ENCODE results near the gene ENOX1.

ENOX1 gene

DNA sequence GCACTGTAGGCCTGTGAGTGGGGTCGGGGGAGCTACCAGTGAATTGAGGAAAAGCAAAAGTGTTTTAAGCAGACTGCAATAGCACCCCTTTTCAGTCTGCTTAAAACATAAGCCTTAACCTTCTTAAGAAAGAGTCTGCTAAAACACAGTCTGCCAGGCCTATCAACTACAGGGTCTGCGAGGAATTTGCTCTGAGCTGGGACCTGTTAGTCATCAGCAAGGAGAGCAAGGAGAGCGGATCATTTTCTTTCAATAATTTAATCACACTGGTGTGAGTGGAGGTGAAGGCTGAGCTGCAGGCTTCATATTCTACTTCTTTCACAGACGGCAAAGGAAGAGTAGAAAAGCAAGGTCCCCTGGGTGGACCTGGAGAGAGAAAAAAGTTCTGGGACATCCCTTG, 342.7 kb downstream of the ENOX1 start:
- Histone ChIP-seq H3K79me2 (ENCODE audit: low read length) (no peaks in the 10 kb centered on the region), H3K4me2 (ENCODE audit: low read length) (no peak overlapping the region), H3K4me3 (ENCODE audit: low read length) (no peak overlapping the region), H2AFZ (ENCODE audit: low read depth, low read length) (no peak overlapping the region), H3K9ac (ENCODE audit: low read length) (no peak overlapping the region), H3K4me1 (ENCODE audit: low read length) (no peaks in the 10 kb centered on the region), H3K27me3 (ENCODE audit: low read depth, low read length) (no peaks in the 10 kb centered on the region), H3K9me3 (ENCODE audit: insufficient read depth, low read length) (no peaks in the 10 kb centered on the region), H3K27ac (ENCODE audit: low read length) (no peak overlapping the region), H4K20me1 (ENCODE audit: insufficient read depth, low read length) (no peaks in the 10 kb centered on the region), H3K36me3 (replicated peaks; ENCODE audit: low read depth, low read length) (no peaks in the 10 kb centered on the region)
- TF ChIP-seq, protein P1, sequence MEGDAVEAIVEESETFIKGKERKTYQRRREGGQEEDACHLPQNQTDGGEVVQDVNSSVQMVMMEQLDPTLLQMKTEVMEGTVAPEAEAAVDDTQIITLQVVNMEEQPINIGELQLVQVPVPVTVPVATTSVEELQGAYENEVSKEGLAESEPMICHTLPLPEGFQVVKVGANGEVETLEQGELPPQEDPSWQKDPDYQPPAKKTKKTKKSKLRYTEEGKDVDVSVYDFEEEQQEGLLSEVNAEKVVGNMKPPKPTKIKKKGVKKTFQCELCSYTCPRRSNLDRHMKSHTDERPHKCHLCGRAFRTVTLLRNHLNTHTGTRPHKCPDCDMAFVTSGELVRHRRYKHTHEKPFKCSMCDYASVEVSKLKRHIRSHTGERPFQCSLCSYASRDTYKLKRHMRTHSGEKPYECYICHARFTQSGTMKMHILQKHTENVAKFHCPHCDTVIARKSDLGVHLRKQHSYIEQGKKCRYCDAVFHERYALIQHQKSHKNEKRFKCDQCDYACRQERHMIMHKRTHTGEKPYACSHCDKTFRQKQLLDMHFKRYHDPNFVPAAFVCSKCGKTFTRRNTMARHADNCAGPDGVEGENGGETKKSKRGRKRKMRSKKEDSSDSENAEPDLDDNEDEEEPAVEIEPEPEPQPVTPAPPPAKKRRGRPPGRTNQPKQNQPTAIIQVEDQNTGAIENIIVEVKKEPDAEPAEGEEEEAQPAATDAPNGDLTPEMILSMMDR (IDR thresholded peaks at IDR 0.05; ENCODE audit: low read depth, low read length) = no peak
- no peak for TF ChIP-seq EZH2phosphoT487 (IDR thresholded peaks at IDR 0.05; ENCODE audit: low read depth)

DNA sequence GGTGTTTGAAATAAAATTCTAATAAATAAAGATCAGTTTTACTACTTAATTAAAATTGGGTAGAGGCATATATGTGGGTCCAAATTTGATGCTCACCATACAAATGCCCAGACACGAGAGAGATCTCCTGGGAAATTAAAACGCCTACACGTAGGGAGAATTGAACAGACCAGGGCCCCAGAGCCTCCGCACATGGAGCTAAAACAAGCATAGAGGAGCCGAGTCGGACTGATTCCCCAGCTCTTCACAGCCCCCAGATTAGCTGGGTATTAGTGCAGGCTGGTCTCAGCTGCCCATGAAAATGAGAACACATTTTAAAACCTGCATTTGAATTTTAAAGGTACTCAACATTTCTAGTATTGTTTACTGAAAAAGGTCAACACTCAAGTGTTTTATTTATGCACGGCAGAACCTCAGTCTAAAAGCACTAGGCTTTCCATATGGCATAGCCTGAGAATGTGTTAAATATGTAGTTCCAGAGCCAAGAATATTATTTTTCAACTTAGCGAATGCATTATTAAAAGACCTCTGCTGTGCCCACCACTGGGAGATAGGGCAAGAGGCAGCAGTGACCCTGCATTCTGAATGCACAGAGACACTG, 344.8 kb downstream of the ENOX1 start:
- Histone ChIP-seq H3K9ac (ENCODE audit: low read length) (no peak overlapping the region), H3K4me2 (ENCODE audit: low read length) (no peak overlapping the region), H2AFZ (ENCODE audit: low read depth, low read length) (no peak overlapping the region), H3K79me2 (ENCODE audit: low read length) (no peaks in the 10 kb centered on the region), H3K36me3 (replicated peaks; ENCODE audit: low read depth, low read length) (no peaks in the 10 kb centered on the region), H3K27ac (ENCODE audit: low read length) (no peak overlapping the region), H3K9me3 (ENCODE audit: insufficient read depth, low read length) (no peaks in the 10 kb centered on the region), H4K20me1 (ENCODE audit: insufficient read depth, low read length) (no peaks in the 10 kb centered on the region), H3K4me1 (ENCODE audit: low read length) (no peaks in the 10 kb centered on the region), H3K4me3 (ENCODE audit: low read length) (no peak overlapping the region), H3K27me3 (ENCODE audit: low read depth, low read length) (no peaks in the 10 kb centered on the region)
- TF ChIP-seq, protein P1 (IDR thresholded peaks at IDR 0.05; ENCODE audit: low read depth, low read length) = no peak
- no peak for TF ChIP-seq EZH2phosphoT487 (IDR thresholded peaks at IDR 0.05; ENCODE audit: low read depth)

DNA sequence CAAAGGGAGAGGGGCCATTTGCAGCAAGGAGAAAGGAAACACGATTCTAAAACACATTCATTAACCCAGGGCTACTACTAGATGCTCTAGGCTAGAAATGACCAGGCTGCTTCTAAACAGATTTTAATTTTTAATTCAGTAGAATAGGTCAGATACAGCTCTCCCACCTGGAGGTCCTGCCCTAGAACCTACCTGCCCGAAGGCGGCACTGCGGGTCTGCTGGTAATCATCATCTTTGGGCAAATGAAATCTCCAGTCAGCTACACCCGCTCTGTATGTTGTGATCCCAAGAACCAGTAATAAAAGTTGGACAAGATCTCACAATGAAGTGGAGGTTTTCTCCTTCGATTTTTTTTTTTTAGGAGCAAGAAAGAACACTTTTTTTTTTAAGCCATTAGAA, 345.3 kb downstream of the ENOX1 start:
- no peak overlapping the region for H3K9ac ChIP-seq (ENCODE audit: low read length)
- no peak overlapping the region for H3K4me2 ChIP-seq (ENCODE audit: low read length)
- TF ChIP-seq EZH2phosphoT487 (IDR thresholded peaks at IDR 0.05; ENCODE audit: low read depth) = no peak
- TF ChIP-seq, protein P1 (IDR thresholded peaks at IDR 0.05; ENCODE audit: low read depth, low read length) = no peak
- H4K20me1 ChIP-seq (ENCODE audit: insufficient read depth, low read length) = no peaks in the 10 kb centered on the region
- H3K79me2 ChIP-seq (ENCODE audit: low read length) = no peaks in the 10 kb centered on the region
- no peak overlapping the region for H2AFZ ChIP-seq (ENCODE audit: low read depth, low read length)
- no peaks in the 10 kb centered on the region for H3K9me3 ChIP-seq (ENCODE audit: insufficient read depth, low read length)
- no peaks in the 10 kb centered on the region for H3K27me3 ChIP-seq (ENCODE audit: low read depth, low read length)
- no peak overlapping the region for H3K27ac ChIP-seq (ENCODE audit: low read length)
- H3K4me1 ChIP-seq (ENCODE audit: low read length) = no peaks in the 10 kb centered on the region
- H3K4me3 ChIP-seq (ENCODE audit: low read length) = no peak overlapping the region
- no peaks in the 10 kb centered on the region for H3K36me3 ChIP-seq (replicated peaks; ENCODE audit: low read depth, low read length)

DNA sequence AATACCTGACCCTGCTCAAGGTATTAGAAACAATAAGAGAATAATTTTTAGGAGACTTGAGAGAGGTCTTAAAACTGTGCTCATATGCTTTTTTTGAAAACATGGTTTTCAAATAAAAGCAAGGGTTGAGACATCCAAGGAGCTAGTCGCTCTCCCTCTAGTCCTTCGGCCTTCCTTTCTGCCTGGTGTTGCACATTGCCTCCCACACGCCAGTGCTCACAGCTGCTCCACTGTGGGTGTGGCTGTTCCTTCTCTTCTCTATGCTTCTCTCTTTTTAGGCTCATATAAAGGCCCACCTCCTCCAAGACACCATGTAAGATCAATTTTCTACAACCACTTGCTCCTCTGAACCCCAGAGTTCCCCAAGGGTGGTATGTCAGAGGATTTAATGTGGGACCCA, 352.6 kb downstream of the ENOX1 start:
- no peak overlapping the region for H2AFZ ChIP-seq (ENCODE audit: low read depth, low read length)
- H3K36me3 ChIP-seq (replicated peaks; ENCODE audit: low read depth, low read length) = no peaks in the 10 kb centered on the region
- no peaks in the 10 kb centered on the region for H3K79me2 ChIP-seq (ENCODE audit: low read length)
- H4K20me1 ChIP-seq (ENCODE audit: insufficient read depth, low read length) = no peaks in the 10 kb centered on the region
- TF ChIP-seq EZH2phosphoT487 (IDR thresholded peaks at IDR 0.05; ENCODE audit: low read depth) = no peak
- TF ChIP-seq, protein P1 (IDR thresholded peaks at IDR 0.05; ENCODE audit: low read depth, low read length) = no peak
- H3K4me1 ChIP-seq (ENCODE audit: low read length) = no peaks in the 10 kb centered on the region
- no peak overlapping the region for H3K27ac ChIP-seq (ENCODE audit: low read length)
- H3K4me2 ChIP-seq (ENCODE audit: low read length) = no peak overlapping the region
- no peak overlapping the region for H3K9ac ChIP-seq (ENCODE audit: low read length)
- H3K9me3 ChIP-seq (ENCODE audit: insufficient read depth, low read length) = no peaks in the 10 kb centered on the region
- no peak overlapping the region for H3K4me3 ChIP-seq (ENCODE audit: low read length)
- no peaks in the 10 kb centered on the region for H3K27me3 ChIP-seq (ENCODE audit: low read depth, low read length)
